Esophagus squamous epithelium (tissue), 4 donors: ENCODE results near the gene PAPPA.

Source experiments
- CTCF ChIP-seq, 6 experiments: fragments of 450-650 bp in 4 of 6; fragments of 200-600 bp in 2 of 6; sonication (generic) in 2 of 6; IDR thresholded peaks; one replicate each; pipeline ENCODE4 v1.5.1; 2016 to 2019; ENCODE audit warnings: antibody characterized with exemption in 6 of 6, mild to moderate bottlenecking in 4 of 6, moderate library complexity in 4 of 6
- POLR2A ChIP-seq, 4 donors: fragments of 450-650 bp; IDR thresholded peaks; one replicate each; pipeline ENCODE4 v1.6.1; 2017; ENCODE audit warnings: antibody characterized with exemption in 4 of 4, mild to moderate bottlenecking in 4 of 4, moderate library complexity in 3 of 4

GRCh38 chr9:116116393-116116792, 37.2 kb upstream of the PAPPA start:
- TF ChIP-seq CTCF (IDR thresholded peaks at IDR 0.05) (no peak), POLR2A (IDR thresholded peaks at IDR 0.05) (no peak)
